ENCODE results near the gene LRAT. TPM values are rescaled to one million over a fixed set of nuclear protein-coding genes. Genes with fewer than 3 reads are reported as not detected.

The LRAT gene
- total and polyA plus RNA-seq, 2 of the 13 experiments (the other 11 are each of a cell fraction or from before 2014, with no cell fraction given) = 0.11 TPM; not detected in 1

DNA sequence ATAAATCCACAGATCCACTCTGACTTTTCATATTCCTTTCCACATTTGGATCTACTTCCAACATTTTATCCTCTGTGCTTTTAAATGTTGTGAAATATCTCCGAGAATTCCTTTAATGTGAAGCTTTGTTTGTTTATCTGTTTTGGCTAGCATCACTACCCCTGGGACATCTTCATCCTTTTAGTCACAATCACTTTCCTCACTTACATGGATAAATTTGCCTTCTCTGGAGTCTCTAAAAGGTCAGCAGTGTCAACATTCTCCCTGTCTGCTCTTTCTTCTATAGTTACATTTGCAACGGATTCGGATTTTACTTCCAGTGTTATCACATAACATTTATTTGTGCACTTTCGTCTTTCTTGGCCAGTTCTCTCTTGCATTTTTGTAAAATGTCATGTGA, 34.2 kb upstream of the LRAT start (continued):
- TF ChIP-seq, protein P1, sequence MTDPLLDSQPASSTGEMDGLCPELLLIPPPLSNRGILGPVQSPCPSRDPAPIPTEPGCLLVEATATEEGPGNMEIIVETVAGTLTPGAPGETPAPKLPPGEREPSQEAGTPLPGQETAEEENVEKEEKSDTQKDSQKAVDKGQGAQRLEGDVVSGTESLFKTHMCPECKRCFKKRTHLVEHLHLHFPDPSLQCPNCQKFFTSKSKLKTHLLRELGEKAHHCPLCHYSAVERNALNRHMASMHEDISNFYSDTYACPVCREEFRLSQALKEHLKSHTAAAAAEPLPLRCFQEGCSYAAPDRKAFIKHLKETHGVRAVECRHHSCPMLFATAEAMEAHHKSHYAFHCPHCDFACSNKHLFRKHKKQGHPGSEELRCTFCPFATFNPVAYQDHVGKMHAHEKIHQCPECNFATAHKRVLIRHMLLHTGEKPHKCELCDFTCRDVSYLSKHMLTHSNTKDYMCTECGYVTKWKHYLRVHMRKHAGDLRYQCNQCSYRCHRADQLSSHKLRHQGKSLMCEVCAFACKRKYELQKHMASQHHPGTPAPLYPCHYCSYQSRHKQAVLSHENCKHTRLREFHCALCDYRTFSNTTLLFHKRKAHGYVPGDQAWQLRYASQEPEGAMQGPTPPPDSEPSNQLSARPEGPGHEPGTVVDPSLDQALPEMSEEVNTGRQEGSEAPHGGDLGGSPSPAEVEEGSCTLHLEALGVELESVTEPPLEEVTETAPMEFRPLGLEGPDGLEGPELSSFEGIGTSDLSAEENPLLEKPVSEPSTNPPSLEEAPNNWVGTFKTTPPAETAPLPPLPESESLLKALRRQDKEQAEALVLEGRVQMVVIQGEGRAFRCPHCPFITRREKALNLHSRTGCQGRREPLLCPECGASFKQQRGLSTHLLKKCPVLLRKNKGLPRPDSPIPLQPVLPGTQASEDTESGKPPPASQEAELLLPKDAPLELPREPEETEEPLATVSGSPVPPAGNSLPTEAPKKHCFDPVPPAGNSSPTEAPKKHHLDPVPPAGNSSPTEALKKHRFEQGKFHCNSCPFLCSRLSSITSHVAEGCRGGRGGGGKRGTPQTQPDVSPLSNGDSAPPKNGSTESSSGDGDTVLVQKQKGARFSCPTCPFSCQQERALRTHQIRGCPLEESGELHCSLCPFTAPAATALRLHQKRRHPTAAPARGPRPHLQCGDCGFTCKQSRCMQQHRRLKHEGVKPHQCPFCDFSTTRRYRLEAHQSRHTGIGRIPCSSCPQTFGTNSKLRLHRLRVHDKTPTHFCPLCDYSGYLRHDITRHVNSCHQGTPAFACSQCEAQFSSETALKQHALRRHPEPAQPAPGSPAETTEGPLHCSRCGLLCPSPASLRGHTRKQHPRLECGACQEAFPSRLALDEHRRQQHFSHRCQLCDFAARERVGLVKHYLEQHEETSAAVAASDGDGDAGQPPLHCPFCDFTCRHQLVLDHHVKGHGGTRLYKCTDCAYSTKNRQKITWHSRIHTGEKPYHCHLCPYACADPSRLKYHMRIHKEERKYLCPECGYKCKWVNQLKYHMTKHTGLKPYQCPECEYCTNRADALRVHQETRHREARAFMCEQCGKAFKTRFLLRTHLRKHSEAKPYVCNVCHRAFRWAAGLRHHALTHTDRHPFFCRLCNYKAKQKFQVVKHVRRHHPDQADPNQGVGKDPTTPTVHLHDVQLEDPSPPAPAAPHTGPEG (CRISPR knock-in tag; IDR thresholded peaks at IDR 0.05) = no peak
- TF ChIP-seq ZNF556 (CRISPR knock-in tag; IDR thresholded peaks at IDR 0.05; ENCODE audit: borderline replicate concordance) (no peak), RCOR2 (CRISPR knock-in tag; IDR thresholded peaks at IDR 0.05) (no peak), YEATS4 (CRISPR knock-in tag; IDR thresholded peaks at IDR 0.05; ENCODE audit: borderline replicate concordance) (no peak), ZSCAN25 (CRISPR knock-in tag; IDR thresholded peaks at IDR 0.05) (no peak), KLF12 (CRISPR knock-in tag; IDR thresholded peaks at IDR 0.05; ENCODE audit: borderline replicate concordance) (no peak), FOXA3 (CRISPR knock-in tag; IDR thresholded peaks at IDR 0.05) (no peak), POGZ (CRISPR knock-in tag; IDR thresholded peaks at IDR 0.05) (no peak)

DNA sequence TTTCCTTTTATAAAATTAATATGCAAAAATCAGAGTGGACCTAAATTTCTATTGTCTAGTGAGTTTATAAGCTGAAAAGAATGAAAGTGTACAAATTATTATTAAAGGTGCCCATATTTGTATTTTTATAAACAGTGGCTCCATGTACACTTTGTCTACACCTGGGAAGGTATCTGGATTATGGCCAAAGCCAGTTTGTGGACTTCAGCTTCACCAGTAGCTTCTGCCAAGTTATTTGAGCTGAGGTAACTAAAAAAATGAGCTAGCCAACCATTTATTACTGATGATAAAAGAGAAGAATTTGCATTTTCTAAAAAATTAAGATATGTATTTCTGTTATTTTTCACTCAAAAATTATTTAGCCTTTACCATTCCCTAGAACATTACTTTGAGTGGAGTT, 32.3 kb upstream of the LRAT start:
- Histone ChIP-seq H4K20me1 (ENCODE audit: insufficient read depth, low read length) (no peaks in the 10 kb centered on the region), H3K9ac (ENCODE audit: insufficient read depth, low read depth, low read length) (no peak overlapping the region), H3K4me2 (ENCODE audit: low read depth, low read length) (no peak overlapping the region), H3K27ac (ENCODE audit: extremely low read length, insufficient read depth, low read length) (no peak overlapping the region), H3K36me3 (replicated peaks in 1 of 2; ENCODE audit: control insufficient read depth in 1 of 2, insufficient read depth in 2 of 2, low read length in 2 of 2) (no peaks in the 10 kb centered on the region), H3K9me3 (ENCODE audit: low read length) (no peaks in the 10 kb centered on the region), H2AFZ (ENCODE audit: low read length) (no peak overlapping the region), H3K79me2 (ENCODE audit: insufficient read depth, low read length) (no peaks in the 10 kb centered on the region), H3K27me3 (ENCODE audit: control insufficient read depth in 1 of 2, insufficient read depth in 2 of 2, low read length in 2 of 2) (no peaks in the 10 kb centered on the region), H3K4me1 (ENCODE audit: insufficient read depth, low read length) (no peaks in the 10 kb centered on the region), H3K4me3 (replicated peaks in 1 of 3; ENCODE audit: insufficient read depth in 1 of 3, low read depth in 2 of 3, low read length in 3 of 3) (no peak overlapping the region)
- BruUV-seq (replicated peaks) = no TSS peak
- DNase-seq (ENCODE audit: low spot score) (no peak), ATAC-seq (no peak), FAIRE-seq (no peak)
- ChIA-PET POLR2A (no interaction called here), CTCF (ENCODE audit: low intra/inter-chr PET ratio, low total read pairs) (no interaction called here)
- in situ Hi-C loops (cut with HindIII; ENCODE audit: extremely low pct_ligation_motif_present, low pct_unique_long_range_greater_than_20kb) (no loop called here), intact Hi-C loops (cut with micrococcal nuclease; ENCODE audit: unreplicated experiment) (no loop called here)
- TF ChIP-seq, protein P2, sequence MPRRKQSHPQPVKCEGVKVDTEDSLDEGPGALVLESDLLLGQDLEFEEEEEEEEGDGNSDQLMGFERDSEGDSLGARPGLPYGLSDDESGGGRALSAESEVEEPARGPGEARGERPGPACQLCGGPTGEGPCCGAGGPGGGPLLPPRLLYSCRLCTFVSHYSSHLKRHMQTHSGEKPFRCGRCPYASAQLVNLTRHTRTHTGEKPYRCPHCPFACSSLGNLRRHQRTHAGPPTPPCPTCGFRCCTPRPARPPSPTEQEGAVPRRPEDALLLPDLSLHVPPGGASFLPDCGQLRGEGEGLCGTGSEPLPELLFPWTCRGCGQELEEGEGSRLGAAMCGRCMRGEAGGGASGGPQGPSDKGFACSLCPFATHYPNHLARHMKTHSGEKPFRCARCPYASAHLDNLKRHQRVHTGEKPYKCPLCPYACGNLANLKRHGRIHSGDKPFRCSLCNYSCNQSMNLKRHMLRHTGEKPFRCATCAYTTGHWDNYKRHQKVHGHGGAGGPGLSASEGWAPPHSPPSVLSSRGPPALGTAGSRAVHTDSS (CRISPR knock-in tag; conservative IDR thresholded peaks at IDR 0.05) = no peak
- TF ChIP-seq U2AF1 (optimal IDR thresholded peaks at IDR 0.05; ENCODE audit: low read depth, low read length) (no peak), MTA1 (CRISPR knock-in tag; IDR thresholded peaks at IDR 0.05; ENCODE audit: borderline replicate concordance) (no peak), ZNF776 (CRISPR knock-in tag; IDR thresholded peaks at IDR 0.05) (no peak), ZNF781 (CRISPR knock-in tag; IDR thresholded peaks at IDR 0.05; ENCODE audit: borderline replicate concordance, not compliant biosample characterization) (no peak)

All from HepG2 (cell line).